HepG2 (cell line): Measurements from ENCODE around the gene PRKAR1B. TPM values are rescaled to one million over a fixed set of nuclear protein-coding genes. Genes with fewer than 3 reads are reported as not detected.

Experiments used
- ATF2 ChIP-seq: sonication (generic); formaldehyde crosslinking; IDR thresholded peaks from 2 replicates; pipeline ENCODE4 v1.4.0; 2020; ENCODE audit warnings: missing genetic modification reagents
- ATM ChIP-seq: fragments of 450-650 bp; IDR thresholded peaks from 2 replicates; pipeline ENCODE4 v1.7.1; 2017; ENCODE audit warnings: mild to moderate bottlenecking, borderline replicate concordance
- BCL6 ChIP-seq: IDR thresholded peaks from 2 replicates; pipeline ENCODE4 v1.6.1; 2016; ENCODE audit warnings: missing genetic modification reagents, missing compliant biosample characterization
- GABPA ChIP-seq, 2 experiments: IDR thresholded peaks; 2 replicates each; pipeline ENCODE4 v1.6.1; 2011 to 2016; ENCODE audit warnings: low read depth in 2 of 2, low read length in 1 of 2, missing biosample characterization in 1 of 2, missing genetic modification characterization in 1 of 2
- HCFC1 ChIP-seq: fragments of 150-350 bp; IDR thresholded peaks from 2 replicates; pipeline ENCODE4 v1.6.1; 2014; ENCODE audit warnings: low read depth, low read length
- HDAC1 ChIP-seq: sonication (generic); formaldehyde crosslinking; IDR thresholded peaks from 2 replicates; pipeline ENCODE4 v1.5.1; 2020; ENCODE audit warnings: mild to moderate bottlenecking, missing genetic modification reagents
- LCORL ChIP-seq, 2 experiments: fragments of 450-650 bp in 1 of 2; sonication (generic) in 1 of 2; formaldehyde crosslinking in 1 of 2; IDR thresholded peaks; 2 replicates each; pipeline versions ENCODE4 v1.5.0 to v1.6.1; 2017 to 2020; ENCODE audit warnings: antibody characterized with exemption in 1 of 2, missing genetic modification reagents in 1 of 2
- MTF1 ChIP-seq: sonication (generic); formaldehyde crosslinking; IDR thresholded peaks from 2 replicates; pipeline ENCODE4 v1.5.0; 2020; ENCODE audit warnings: missing genetic modification reagents
- NPAS2 ChIP-seq: sonication (generic); formaldehyde crosslinking; IDR thresholded peaks from 2 replicates; pipeline ENCODE4 v1.8.0; 2022; ENCODE audit warnings: mild to moderate bottlenecking, missing genetic modification reagents, borderline replicate concordance
- NRL ChIP-seq: sonication (generic); formaldehyde crosslinking; IDR thresholded peaks from 2 replicates; pipeline ENCODE4 v1.5.0; 2020; ENCODE audit warnings: missing genetic modification reagents, mild to moderate bottlenecking, moderate library complexity, borderline replicate concordance
- TAF15 ChIP-seq: fragments of 200-400 bp; formaldehyde crosslinking; IDR thresholded peaks from one replicate; pipeline ENCODE4 v1.6.1; 2018; ENCODE audit warnings: mild to moderate bottlenecking, low read depth, low read length; ENCODE audit not compliant: poor library complexity, severe bottlenecking
- TIGD3 ChIP-seq: sonication (generic); formaldehyde crosslinking; IDR thresholded peaks from 2 replicates; pipeline ENCODE4 v1.5.1; 2020; ENCODE audit warnings: mild to moderate bottlenecking, missing genetic modification reagents, borderline replicate concordance
- ZBTB14 ChIP-seq: sonication (generic); formaldehyde crosslinking; IDR thresholded peaks from 2 replicates; pipeline ENCODE4 v1.4.0; 2020; ENCODE audit warnings: missing genetic modification reagents
- ZFP37 ChIP-seq: sonication (generic); formaldehyde crosslinking; IDR thresholded peaks from 2 replicates; pipeline ENCODE4 v1.4.0; 2020; ENCODE audit warnings: missing genetic modification reagents, borderline replicate concordance
- ZMAT3 ChIP-seq: sonication (generic); formaldehyde crosslinking; conservative IDR thresholded peaks from 2 replicates; pipeline ENCODE4 v1.7.0; 2021; ENCODE audit warnings: missing genetic modification reagents
- ZNF232 ChIP-seq: sonication (generic); formaldehyde crosslinking; IDR thresholded peaks from 2 replicates; pipeline ENCODE4 v1.4.0; 2020; ENCODE audit warnings: missing genetic modification reagents, borderline replicate concordance
- ZNF615 ChIP-seq: sonication (generic); formaldehyde crosslinking; IDR thresholded peaks from 2 replicates; pipeline ENCODE4 v1.5.0; 2020; ENCODE audit warnings: mild to moderate bottlenecking, missing genetic modification reagents, borderline replicate concordance
- ZNF724P ChIP-seq: sonication (generic); formaldehyde crosslinking; IDR thresholded peaks from 2 replicates; pipeline ENCODE4 v1.8.0; 2022; ENCODE audit warnings: missing genetic modification reagents, borderline replicate concordance
- polyA plus RNA-seq, 8 experiments: library from polyadenylated mRNA; depleted of rRNA in 3 of 8; stranded (reverse) in 7 of 8; unstranded in 1 of 8; fragments of >200 nt; fragmentation: Illumina TruSeq in 4 of 8; extraction: Trizol in 4 of 8; gene quantifications; 2 replicates each; pipeline versions ENCODE4 v1.2.1 to v1.2.3, GENCODE V29; 2011 to 2016; ENCODE audit warnings: low read depth in 4 of 8, missing spikeins in 1 of 8, mixed read lengths in 1 of 8; ENCODE audit not compliant: insufficient read depth in 1 of 8
- total RNA-seq, 5 experiments: library from RNA; depleted of rRNA; stranded (reverse); fragments of >200 nt; fragmentation: Illumina TruSeq; extraction: Trizol; gene quantifications; 2 replicates each; pipeline ENCODE4 v1.2.3, GENCODE V29; 2016; ENCODE audit warnings: low read depth in 1 of 5
- TF ChIP-seq, protein P1 (sequence below), 2 experiments: sonication (generic) in 1 of 2; formaldehyde crosslinking in 1 of 2; IDR thresholded peaks; 2 replicates each; pipeline versions ENCODE4 v1.4.0 to v1.6.1; 2018 to 2020; ENCODE audit warnings: missing genetic modification reagents in 2 of 2, borderline replicate concordance in 1 of 2, low read depth in 1 of 2, mild to moderate bottlenecking in 1 of 2, missing biosample characterization in 1 of 2
- TF ChIP-seq, protein P2 (sequence below): IDR thresholded peaks from 2 replicates; pipeline ENCODE4 v1.6.1; 2016; ENCODE audit warnings: missing biosample characterization, missing genetic modification reagents, low read depth

PRKAR1B gene
- total and polyA plus RNA-seq, 2 of the 13 experiments (the other 11 are each of a cell fraction or from before 2014, with no cell fraction given), result 7.9 to 28.2 TPM

- TF ChIP-seq ZBTB14 (CRISPR knock-in tag) (no peak), NRL (CRISPR knock-in tag) (peak; percentile 53; the same call in 1 of the 2 replicates), ZNF615 (CRISPR knock-in tag) (no peak), BCL6 (peak; percentile 98), ATM (no peak), LCORL (IDR thresholded peaks at IDR 0.05) (no peak), LCORL (CRISPR knock-in tag; IDR thresholded peaks at IDR 0.05) (peak; percentile 83; the same call in 1 of the 2 replicates), ZFP37 (no peak), MTF1 (CRISPR knock-in tag) (no peak), NPAS2 (CRISPR knock-in tag) (no peak), HDAC1 (CRISPR knock-in tag) (peak; percentile 81), ZMAT3 (CRISPR knock-in tag) (no peak), TAF15 (no peak), HCFC1 (no peak), ZNF724P (CRISPR knock-in tag) (no peak), ATF2 (peak; percentile 88; the same call in 1 of the 2 replicates), GABPA (IDR thresholded peaks at IDR 0.05; ENCODE audit: low read depth, low read length) (no peak), GABPA (CRISPR knock-in tag; IDR thresholded peaks at IDR 0.05; ENCODE audit: low read depth) (no peak), ZNF232 (CRISPR knock-in tag) (peak; percentile 56; the same call in 1 of the 2 replicates), TIGD3 (no peak)
- TF ChIP-seq, protein P1, sequence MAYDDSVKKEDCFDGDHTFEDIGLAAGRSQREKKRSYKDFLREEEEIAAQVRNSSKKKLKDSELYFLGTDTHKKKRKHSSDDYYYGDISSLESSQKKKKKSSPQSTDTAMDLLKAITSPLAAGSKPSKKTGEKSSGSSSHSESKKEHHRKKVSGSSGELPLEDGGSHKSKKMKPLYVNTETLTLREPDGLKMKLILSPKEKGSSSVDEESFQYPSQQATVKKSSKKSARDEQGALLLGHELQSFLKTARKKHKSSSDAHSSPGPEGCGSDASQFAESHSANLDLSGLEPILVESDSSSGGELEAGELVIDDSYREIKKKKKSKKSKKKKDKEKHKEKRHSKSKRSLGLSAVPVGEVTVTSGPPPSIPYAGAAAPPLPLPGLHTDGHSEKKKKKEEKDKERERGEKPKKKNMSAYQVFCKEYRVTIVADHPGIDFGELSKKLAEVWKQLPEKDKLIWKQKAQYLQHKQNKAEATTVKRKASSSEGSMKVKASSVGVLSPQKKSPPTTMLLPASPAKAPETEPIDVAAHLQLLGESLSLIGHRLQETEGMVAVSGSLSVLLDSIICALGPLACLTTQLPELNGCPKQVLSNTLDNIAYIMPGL (CRISPR knock-in tag; IDR thresholded peaks at IDR 0.05; ENCODE audit: borderline replicate concordance in 1 of 2, low read depth in 1 of 2), result 0 out of 4 replicates have a peak, but pooled peaks of 1 of the 2 experiments have one; percentile 37
- TF ChIP-seq, protein P2, sequence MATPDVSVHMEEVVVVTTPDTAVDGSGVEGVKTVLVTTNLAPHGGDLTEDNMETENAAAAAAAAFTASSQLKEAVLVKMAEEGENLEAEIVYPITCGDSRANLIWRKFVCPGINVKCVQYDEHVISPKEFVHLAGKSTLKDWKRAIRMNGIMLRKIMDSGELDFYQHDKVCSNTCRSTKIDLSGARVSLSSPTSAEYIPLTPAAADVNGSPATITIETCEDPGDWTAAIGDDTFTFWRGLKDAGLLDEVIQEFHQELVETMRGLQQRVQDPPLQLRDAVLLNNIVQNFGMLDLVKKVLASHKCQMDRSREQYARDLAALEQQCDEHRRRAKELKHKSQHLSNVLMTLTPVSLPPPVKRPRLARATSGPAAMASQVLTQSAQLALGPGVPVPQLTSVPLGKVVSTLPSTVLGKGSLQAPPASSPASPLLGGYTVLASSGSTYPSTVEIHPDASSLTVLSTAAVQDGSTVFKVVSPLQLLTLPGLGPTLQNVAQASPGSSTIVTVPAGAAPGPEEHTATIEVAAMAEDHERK, result no peak
Measured at GRCh38 chr7:503575-504111, 223.4 kb downstream of the PRKAR1B start (continued).
